ENCODE results near the gene DNAAF8.

DNAAF8 gene

DNA sequence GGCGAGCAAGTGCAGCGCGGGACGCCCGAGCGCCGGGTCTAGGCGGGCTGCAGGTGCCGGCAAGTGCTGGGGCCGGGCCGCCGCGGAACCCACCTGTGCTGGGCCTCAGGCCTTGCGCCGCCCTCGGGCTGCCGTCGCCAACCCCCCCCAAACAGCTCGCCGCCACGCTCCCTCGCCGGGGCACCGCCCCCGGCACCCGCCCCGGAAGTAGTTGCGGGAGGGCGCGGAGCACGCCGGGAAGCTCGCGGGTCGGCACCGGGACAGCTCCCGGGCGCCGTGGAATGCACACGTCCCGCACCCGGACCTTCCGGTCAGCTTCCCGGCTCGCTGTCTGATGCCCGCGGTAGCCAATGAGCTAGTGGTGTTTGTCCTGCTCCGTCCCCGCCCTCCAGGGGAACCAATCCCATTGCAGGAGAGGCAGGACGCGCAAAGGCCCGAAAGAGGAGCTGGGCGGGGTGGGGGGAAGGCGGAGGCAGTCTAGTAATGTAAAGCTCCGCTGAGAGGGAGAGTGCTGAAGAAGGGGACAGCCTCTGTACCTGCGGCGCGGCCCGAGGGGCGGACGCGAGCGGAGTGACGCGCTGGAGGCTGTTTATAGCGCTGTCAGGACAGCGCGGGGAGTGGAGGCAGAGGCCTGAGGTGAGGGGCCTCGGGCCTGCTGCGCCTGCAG is at the start of gene DNAAF8, which contains the start of gene ANKS3:
DNAAF8 (plus strand) TSS at position 475 of the 667 bp plus-strand sequence. CDS start 1,978 bp downstream, outside the sequence.
ANKS3 (minus strand) TSS at position 209 of the 667 bp plus-strand sequence. CDS start 4,122 bp downstream, outside the sequence.
- TF ChIP-seq ZNF384 (IDR thresholded peaks at IDR 0.05) (no peak), NFRKB (IDR thresholded peaks at IDR 0.05) (no peak), L3MBTL2 (conservative IDR thresholded peaks at IDR 0.05) (no peak), ELF4 (IDR thresholded peaks at IDR 0.05) (no peak), CTBP1 (IDR thresholded peaks at IDR 0.05; ENCODE audit: borderline replicate concordance) (no peak), ARNT (IDR thresholded peaks at IDR 0.05) (no peak), SP1 (IDR thresholded peaks at IDR 0.05) (no peak), TARDBP (IDR thresholded peaks at IDR 0.05) (no peak), BHLHE40 (IDR thresholded peaks at IDR 0.05; ENCODE audit: borderline replicate concordance) (no peak), LEF1 (IDR thresholded peaks at IDR 0.05; ENCODE audit: borderline replicate concordance) (no peak), FOXA1 (IDR thresholded peaks at IDR 0.05) (no peak), HDGF (IDR thresholded peaks at IDR 0.05; ENCODE audit: borderline replicate concordance) (peak; percentile 77; the same call in 1 of the 2 replicates), FOXM1 (IDR thresholded peaks at IDR 0.05; ENCODE audit: borderline replicate concordance) (peak; percentile 41; the same call in 1 of the 2 replicates), FOXK2 (IDR thresholded peaks at IDR 0.05) (no peak), SUZ12 (IDR thresholded peaks at IDR 0.05) (no peak)
- TF ChIP-seq, protein P1, sequence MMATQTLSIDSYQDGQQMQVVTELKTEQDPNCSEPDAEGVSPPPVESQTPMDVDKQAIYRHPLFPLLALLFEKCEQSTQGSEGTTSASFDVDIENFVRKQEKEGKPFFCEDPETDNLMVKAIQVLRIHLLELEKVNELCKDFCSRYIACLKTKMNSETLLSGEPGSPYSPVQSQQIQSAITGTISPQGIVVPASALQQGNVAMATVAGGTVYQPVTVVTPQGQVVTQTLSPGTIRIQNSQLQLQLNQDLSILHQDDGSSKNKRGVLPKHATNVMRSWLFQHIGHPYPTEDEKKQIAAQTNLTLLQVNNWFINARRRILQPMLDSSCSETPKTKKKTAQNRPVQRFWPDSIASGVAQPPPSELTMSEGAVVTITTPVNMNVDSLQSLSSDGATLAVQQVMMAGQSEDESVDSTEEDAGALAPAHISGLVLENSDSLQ (IDR thresholded peaks at IDR 0.05) = peak; percentile 97
- ChIA-PET CTCF (no interaction called here), POLR2A (interaction anchor here (0.7 to 3.3 kb wide), 14 partner anchors 9 to 224 kb away, joined by 3 to 19 read pairs (median 5); partner anchors contain the start of genes ROGDI, SEC14L5 and ZNF500)
- DNase-seq (ENCODE audit: extremely low spot score) = peak; percentile 92

DNA sequence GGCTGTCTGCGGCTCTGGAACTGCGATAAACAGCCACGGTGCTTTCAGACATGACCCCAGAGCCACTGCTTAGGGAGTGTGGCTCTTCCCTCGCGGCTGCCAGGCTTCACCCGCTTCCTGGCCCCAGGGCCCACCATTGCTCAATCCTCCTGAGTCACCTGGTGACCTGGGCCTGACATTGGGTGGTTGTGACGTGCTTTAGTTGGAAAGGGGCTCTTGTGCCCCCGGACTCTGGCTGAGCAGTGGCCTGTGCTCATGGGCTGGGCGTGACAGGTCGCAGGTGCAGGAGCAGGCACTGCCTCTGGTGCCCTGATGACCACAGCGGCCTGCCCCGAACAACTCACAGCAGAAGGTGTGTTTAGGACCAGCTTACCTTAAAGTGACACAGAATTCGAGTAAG is 49.6 kb upstream of the DNAAF8 start:
- TF ChIP-seq TARDBP (IDR thresholded peaks at IDR 0.05) (no peak), ARNT (IDR thresholded peaks at IDR 0.05) (no peak), BHLHE40 (IDR thresholded peaks at IDR 0.05; ENCODE audit: borderline replicate concordance) (no peak), CTBP1 (IDR thresholded peaks at IDR 0.05; ENCODE audit: borderline replicate concordance) (no peak), NFRKB (IDR thresholded peaks at IDR 0.05) (no peak), FOXA1 (IDR thresholded peaks at IDR 0.05) (no peak), HDGF (IDR thresholded peaks at IDR 0.05; ENCODE audit: borderline replicate concordance) (no peak), FOXK2 (IDR thresholded peaks at IDR 0.05) (no peak), L3MBTL2 (conservative IDR thresholded peaks at IDR 0.05) (no peak), SUZ12 (IDR thresholded peaks at IDR 0.05) (no peak), SP1 (IDR thresholded peaks at IDR 0.05) (no peak), ZNF384 (IDR thresholded peaks at IDR 0.05) (no peak), FOXM1 (IDR thresholded peaks at IDR 0.05; ENCODE audit: borderline replicate concordance) (no peak), ELF4 (IDR thresholded peaks at IDR 0.05) (no peak), LEF1 (IDR thresholded peaks at IDR 0.05; ENCODE audit: borderline replicate concordance) (no peak)
- TF ChIP-seq, protein P1 (IDR thresholded peaks at IDR 0.05) = no peak
- no peak for DNase-seq (ENCODE audit: extremely low spot score)
- ChIA-PET CTCF (no interaction called here), POLR2A (no interaction called here)

- no peak for DNase-seq (ENCODE audit: extremely low spot score)
- POLR2A ChIA-PET = no interaction called here
- CTCF ChIA-PET = no interaction called here
- TF ChIP-seq HDGF (IDR thresholded peaks at IDR 0.05; ENCODE audit: borderline replicate concordance) (no peak), ZNF384 (IDR thresholded peaks at IDR 0.05) (no peak), FOXK2 (IDR thresholded peaks at IDR 0.05) (no peak), CTBP1 (IDR thresholded peaks at IDR 0.05; ENCODE audit: borderline replicate concordance) (no peak)
- TF ChIP-seq, protein P1 (IDR thresholded peaks at IDR 0.05) = no peak
These were observed 49.0 kb upstream of the DNAAF8 start for GRCh38 chr16:4685292-4685691.

DNA sequence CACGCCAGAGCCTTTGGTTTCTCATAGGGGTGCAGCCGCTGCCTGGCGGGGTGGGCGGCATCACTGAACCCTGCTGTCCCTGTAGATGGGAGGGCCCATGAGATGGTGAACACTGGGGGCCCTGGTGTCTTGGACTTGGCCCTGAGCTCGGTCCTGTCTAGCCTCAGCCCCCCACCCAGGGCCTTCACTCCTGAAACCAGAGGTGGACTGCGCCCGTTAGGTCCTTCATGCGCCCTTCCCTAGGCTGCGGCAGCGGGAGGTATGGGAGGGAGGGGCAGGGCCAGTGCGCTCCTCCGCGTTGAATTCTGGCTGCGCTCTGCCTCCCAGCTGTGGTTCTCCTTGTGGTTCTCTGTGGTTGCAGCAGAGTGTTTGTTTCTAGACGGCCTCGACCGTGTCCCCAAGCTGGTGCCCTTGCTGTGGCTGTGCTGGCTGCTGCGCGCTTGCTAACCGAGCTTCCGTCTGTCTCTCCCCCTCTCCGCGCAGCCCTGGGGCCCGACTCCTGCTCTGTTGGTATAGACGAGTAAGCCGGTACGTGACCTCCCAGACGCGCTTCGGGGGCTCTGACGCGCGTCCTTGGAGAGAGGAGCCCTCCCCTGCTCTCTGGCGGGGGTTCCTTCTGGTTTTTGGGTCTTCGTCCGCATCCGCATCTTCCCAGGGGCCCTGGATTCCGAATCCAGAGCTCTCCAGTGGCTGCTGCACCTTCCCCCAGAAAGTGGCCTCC is 48.4 kb upstream of the DNAAF8 start:
- no peak for DNase-seq (ENCODE audit: extremely low spot score)
- TF ChIP-seq FOXM1 (IDR thresholded peaks at IDR 0.05; ENCODE audit: borderline replicate concordance) = no peak
- TF ChIP-seq FOXA1 (IDR thresholded peaks at IDR 0.05) = no peak
- no peak for TF ChIP-seq NFRKB (IDR thresholded peaks at IDR 0.05)
- no peak for TF ChIP-seq SUZ12 (IDR thresholded peaks at IDR 0.05)
- no peak for TF ChIP-seq ELF4 (IDR thresholded peaks at IDR 0.05)
- TF ChIP-seq, protein P1 (IDR thresholded peaks at IDR 0.05) = no peak
- CTCF ChIA-PET = interaction anchor here (0.6 kb wide), 1 partner anchor 36 kb away, joined by 3 read pairs; no protein-coding TSS in a partner anchor
- POLR2A ChIA-PET = no interaction called here

GRCh38 chr16:4686497-4687210 is 47.7 kb upstream of the DNAAF8 start:
- ChIA-PET POLR2A (no interaction called here), CTCF (no interaction called here)
- TF ChIP-seq, protein P1 (IDR thresholded peaks at IDR 0.05) = no peak
- TF ChIP-seq TARDBP (IDR thresholded peaks at IDR 0.05) (no peak), L3MBTL2 (conservative IDR thresholded peaks at IDR 0.05) (no peak), LEF1 (IDR thresholded peaks at IDR 0.05; ENCODE audit: borderline replicate concordance) (no peak), SP1 (IDR thresholded peaks at IDR 0.05) (no peak), ZNF384 (IDR thresholded peaks at IDR 0.05) (no peak), SUZ12 (IDR thresholded peaks at IDR 0.05) (no peak), ARNT (IDR thresholded peaks at IDR 0.05) (no peak), ELF4 (IDR thresholded peaks at IDR 0.05) (no peak)
- DNase-seq (ENCODE audit: extremely low spot score) = no peak
